Measurements from ENCODE around the gene ZNF500.

The ZNF500 gene

DNA sequence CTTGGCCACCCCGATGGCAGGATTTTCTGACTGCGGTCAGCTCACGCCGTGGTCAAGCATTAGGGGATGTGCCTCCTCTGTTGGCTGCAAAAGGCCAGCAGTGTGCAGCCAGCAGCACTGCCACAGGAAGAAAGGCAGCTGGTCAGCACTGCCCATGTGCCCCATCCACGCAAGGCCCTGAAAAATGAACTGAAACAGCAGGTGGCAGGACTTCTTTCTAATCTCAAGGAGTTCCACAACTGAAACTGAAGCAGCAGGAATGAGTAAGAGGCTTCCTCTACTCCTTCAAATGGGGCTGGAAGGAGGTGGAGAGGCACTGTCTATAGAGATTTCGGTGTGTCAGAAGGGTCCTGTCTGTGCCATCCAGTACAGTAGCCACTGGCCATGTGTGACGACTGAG, 3.2 kb downstream of the ZNF500 start:
- in situ Hi-C loops (cut with HindIII; ENCODE audit: low sequenced_read_pairs) = no loop called here
- no peak for DNase-seq (ENCODE audit: low read depth, low spot score)
- no peak overlapping the region for H3K4me3 ChIP-seq (ENCODE audit: low read depth, low read length)
- TF ChIP-seq CTCF (IDR thresholded peaks at IDR 0.05; ENCODE audit: low read depth, low read length) = no peak

DNA sequence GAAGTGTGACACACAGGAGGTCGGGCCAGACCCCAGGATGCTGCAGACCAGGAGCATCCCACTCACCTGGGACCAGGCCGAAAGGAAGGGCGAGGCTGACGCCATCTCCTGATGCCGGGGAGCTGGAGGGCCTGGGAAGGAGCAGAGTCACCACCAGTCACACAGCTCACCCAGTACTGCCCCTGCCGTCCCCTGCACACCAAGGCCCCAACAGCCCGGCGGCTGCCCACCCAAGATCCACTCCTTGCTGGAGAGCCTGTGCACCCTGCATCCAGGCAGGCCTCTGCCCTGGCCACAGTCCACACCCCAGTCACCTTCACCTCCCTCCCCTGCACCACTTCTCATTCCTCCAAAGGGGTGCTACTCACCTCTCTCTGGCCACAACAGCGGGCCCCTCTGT, 4.8 kb downstream of the ZNF500 start:
- in situ Hi-C loops (cut with HindIII; ENCODE audit: low sequenced_read_pairs) = no loop called here
- no peak for TF ChIP-seq CTCF (IDR thresholded peaks at IDR 0.05; ENCODE audit: low read depth, low read length)
- H3K4me3 ChIP-seq (ENCODE audit: low read depth, low read length) = no peak overlapping the region
- DNase-seq (ENCODE audit: low read depth, low spot score) = no peak

DNA sequence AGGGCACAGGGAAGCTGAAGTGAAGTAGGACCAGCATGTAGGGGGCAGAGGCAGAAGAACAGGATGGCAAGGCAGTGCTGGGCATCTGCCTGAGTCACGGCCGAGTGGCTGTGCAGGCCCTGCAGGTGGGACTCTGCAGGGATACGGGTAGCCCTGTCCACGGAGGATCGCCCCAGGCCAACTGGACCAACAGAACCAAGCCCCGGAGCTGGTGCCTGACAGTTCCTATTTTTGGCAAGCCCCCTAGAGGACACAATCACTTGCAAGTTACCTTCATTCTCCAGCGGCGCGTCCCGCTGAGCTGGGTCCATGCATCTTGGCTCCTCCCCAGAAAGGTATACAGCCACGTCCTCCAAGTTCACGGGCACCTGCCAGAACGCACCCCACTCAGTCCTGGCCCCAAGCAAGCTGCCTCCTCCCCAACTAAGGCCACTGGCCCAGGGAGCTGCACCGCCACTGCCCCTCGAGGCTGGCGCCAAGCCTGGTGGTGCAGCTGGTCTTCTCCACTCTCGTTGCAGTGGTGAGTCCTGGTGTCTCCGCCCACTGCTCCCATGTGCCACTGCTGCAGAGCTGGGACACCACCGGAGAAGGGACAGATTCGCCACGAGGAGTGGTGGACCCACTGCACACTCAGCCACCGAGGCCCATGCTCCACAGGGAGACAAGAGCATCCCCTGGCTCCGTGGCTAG, 6.6 kb downstream of the ZNF500 start:
- no peak for DNase-seq (ENCODE audit: low read depth, low spot score)
- in situ Hi-C loops (cut with HindIII; ENCODE audit: low sequenced_read_pairs) = no loop called here
- no peak overlapping the region for H3K4me3 ChIP-seq (ENCODE audit: low read depth, low read length)
- TF ChIP-seq CTCF (IDR thresholded peaks at IDR 0.05; ENCODE audit: low read depth, low read length) = no peak

DNA sequence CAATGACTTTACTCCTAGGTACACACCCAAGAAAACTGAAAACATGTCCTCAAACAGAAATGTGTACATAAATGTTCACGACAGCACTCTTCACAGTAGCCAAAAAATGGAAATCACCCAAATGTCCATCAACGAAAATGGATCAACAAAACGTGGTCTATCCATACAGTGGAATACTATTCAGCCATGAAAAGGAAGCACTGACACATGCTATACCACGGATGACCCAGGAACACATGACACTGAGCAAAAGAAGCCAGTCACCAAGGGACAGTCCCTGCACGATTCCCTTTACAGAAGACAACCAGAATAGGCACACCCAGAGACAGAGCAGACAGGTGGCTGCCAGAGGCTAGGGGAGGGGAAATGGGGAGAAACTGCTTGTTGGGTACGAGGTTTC, 11.3 kb downstream of the ZNF500 start:
- no peak for TF ChIP-seq CTCF (IDR thresholded peaks at IDR 0.05; ENCODE audit: low read depth, low read length)
- no peak for DNase-seq (ENCODE audit: low read depth, low spot score)
- H3K4me3 ChIP-seq (ENCODE audit: low read depth, low read length) = no peak overlapping the region
- in situ Hi-C loops (cut with HindIII; ENCODE audit: low sequenced_read_pairs) = no loop called here

DNA sequence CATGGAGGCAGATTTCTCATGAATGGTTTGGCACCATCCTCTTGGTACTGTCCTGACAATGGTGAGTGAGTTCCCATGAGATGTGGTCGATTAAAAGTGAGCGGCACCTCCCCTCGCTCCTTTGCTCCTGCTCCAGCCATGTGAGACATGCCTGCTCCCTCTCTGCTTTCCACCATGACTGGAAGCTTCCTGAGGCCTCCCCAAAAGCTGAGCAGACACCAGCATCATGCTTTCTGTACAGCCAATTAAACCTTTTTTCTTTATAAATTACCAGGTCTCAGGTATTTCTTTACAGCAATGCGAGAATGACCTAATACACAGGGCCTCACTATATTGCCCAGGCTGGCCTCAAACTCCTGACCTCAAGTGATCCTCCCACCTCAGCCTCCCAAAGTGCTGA, 12.1 kb downstream of the ZNF500 start:
- DNase-seq (ENCODE audit: low read depth, low spot score) = no peak
- in situ Hi-C loops (cut with HindIII; ENCODE audit: low sequenced_read_pairs) = no loop called here
- TF ChIP-seq CTCF (IDR thresholded peaks at IDR 0.05; ENCODE audit: low read depth, low read length) = no peak
- H3K4me3 ChIP-seq (ENCODE audit: low read depth, low read length) = no peak overlapping the region

DNA sequence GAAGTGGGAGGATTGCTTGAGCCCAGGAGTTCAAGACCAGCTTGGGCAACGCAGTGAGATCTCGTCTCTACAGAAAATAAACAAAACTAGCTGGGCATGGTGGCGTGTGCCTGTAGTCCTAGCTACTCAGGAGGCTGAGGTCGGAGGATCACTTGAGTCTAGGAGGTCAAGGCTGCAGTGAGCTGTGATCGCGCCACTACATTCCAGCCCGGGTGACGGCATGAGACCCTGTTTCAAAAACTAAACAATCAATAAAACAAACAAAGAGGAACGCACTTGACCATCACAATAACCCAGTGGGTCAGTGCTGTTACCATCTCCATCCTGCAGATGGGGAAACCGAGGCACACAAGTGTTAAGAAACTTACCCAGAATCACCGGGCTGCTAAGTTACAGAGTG, 13.7 kb downstream of the ZNF500 start:
- no peak for DNase-seq (ENCODE audit: low read depth, low spot score)
- in situ Hi-C loops (cut with HindIII; ENCODE audit: low sequenced_read_pairs) = no loop called here
- TF ChIP-seq CTCF (IDR thresholded peaks at IDR 0.05; ENCODE audit: low read depth, low read length) = no peak
- H3K4me3 ChIP-seq (ENCODE audit: low read depth, low read length) = no peak overlapping the region

Measured in astrocyte of the spinal cord (primary cell).